Lung (tissue), 12 donors: ENCODE results near the gene ARL16. TPM values are rescaled to one million over a fixed set of nuclear protein-coding genes. Genes with fewer than 3 reads are reported as not detected.

ENCODE experiments used
- ATAC-seq: fragments of 200-7000 bp; cut with Tn5 transposase; one replicate; pipeline ENCODE4 v1.9.1; 2020; ENCODE audit warnings: moderate number of reproducible peaks; ENCODE audit not compliant: insufficient read depth, low FRiP score
- DNase-seq, 3 donors: peaks; one replicate each; pipeline ENCODE4 v3.0.0-alpha.2; 2013 to 2017
- H3K27ac ChIP-seq, 2 donors: one replicate each; pipeline ENCODE4 v1.5.1; 2013; ENCODE audit warnings: mild to moderate bottlenecking in 2 of 2, moderate library complexity in 2 of 2, control low read depth in 1 of 2, inconsistent platforms in 1 of 2, low read depth in 1 of 2, low read length in 1 of 2
- H3K27me3 ChIP-seq, 3 donors: one replicate each; pipeline ENCODE4 v1.5.1; 2013; ENCODE audit warnings: low read length in 2 of 3; ENCODE audit not compliant: control insufficient read depth in 3 of 3, insufficient read depth in 3 of 3
- H3K36me3 ChIP-seq, 4 donors: one replicate each; pipeline ENCODE4 v1.5.1; 2013; ENCODE audit warnings: low read length in 4 of 4, mild to moderate bottlenecking in 1 of 4, moderate library complexity in 1 of 4; ENCODE audit not compliant: control insufficient read depth in 4 of 4, insufficient read depth in 4 of 4
- H3K4me1 ChIP-seq, 5 donors: one replicate each; pipeline ENCODE4 v1.5.1; 2013; ENCODE audit warnings: low read length in 5 of 5, mild to moderate bottlenecking in 2 of 5, moderate library complexity in 1 of 5; ENCODE audit not compliant: control insufficient read depth in 5 of 5, insufficient read depth in 5 of 5
- H3K4me3 ChIP-seq: one replicate; pipeline ENCODE4 v1.5.1; 2013; ENCODE audit warnings: mild to moderate bottlenecking, control low read depth, moderate library complexity
- H3K9ac ChIP-seq, 2 donors: one replicate each; pipeline ENCODE4 v1.5.1; 2013; ENCODE audit warnings: low read length in 2 of 2, control low read depth in 1 of 2; ENCODE audit not compliant: insufficient read depth in 1 of 2
- H3K9me3 ChIP-seq, 4 donors: one replicate each; pipeline ENCODE4 v1.5.1; 2013; ENCODE audit warnings: low read length in 3 of 4, mild to moderate bottlenecking in 1 of 4, moderate library complexity in 1 of 4; ENCODE audit not compliant: control insufficient read depth in 4 of 4, insufficient read depth in 3 of 4
- WGBS, 2 donors: extraction: QIAGEN DNeasy Blood & Tissue Kit; methylation state at CpG; one replicate each; pipeline ENCODE4 v1.1.7; 2013; 5-methylcytosine and 5-hydroxymethylcytosine counted together
- polyA plus RNA-seq, 2 donors: library from polyadenylated mRNA; stranded (reverse); fragments of 200-250 nt; gene quantifications; one replicate each; pipeline ENCODE4 v1.2.1, GENCODE V29; 2013
- total RNA-seq, 2 donors: library from RNA; depleted of rRNA in 1 of 2; stranded (reverse); fragments of >200 nt in 1 of 2; gene quantifications; one replicate each; pipeline ENCODE4 v1.2.1, GENCODE V29; 2014 to 2021
- TF ChIP-seq, protein P1 (sequence below): IDR thresholded peaks from 2 replicates; pipeline ENCODE4 v1.5.1; 2012; ENCODE audit warnings: mild to moderate bottlenecking; ENCODE audit errors: control extremely low read depth, extremely low read depth
- donor health status: control.
- donor health status: control.
- donor health status: Bipolar disorder and iron deficiency.
- donor health status: healthy.
- donor health status: DM: yes; HTN: yes; CAD: no.

The ARL16 gene
- total and polyA plus RNA-seq, 4 donors = 27.4 to 59.5 (median 29.8) TPM

DNA sequence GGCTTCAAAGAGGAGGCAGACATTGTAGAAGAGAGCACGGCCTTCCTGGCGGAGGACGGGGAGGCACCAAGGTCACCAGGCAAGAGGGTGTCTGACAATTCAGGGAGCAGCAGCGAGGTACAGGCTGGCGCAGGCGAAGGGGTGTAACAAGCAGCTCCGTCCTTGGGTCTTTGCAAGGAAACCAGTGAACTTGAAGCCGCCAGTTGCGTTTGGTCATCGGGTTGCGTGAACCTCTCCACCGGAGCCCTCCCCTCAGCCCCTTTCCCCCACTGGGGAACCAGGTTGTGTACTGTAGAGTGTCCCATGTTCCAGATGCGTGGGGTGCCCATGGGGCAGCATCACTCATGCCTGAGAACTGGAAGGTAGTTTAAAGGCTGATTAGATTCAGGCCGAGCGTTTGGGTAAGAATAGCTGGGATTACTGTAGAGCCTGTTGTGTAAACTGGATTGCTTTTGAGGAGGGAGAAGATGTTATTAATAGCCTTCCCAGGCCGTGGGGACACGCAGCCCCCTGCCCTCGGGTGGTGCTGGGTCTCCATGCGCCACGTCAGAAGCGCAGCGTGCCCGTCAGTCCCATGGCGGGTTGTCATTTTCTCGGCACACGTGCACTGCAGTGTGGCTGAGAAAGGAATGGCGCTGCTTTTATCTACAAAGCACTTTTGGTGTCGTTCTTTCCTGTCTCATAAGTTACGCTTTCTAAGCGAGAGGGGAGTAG is 22.1 kb upstream of the ARL16 start:
- TF ChIP-seq, protein P1, sequence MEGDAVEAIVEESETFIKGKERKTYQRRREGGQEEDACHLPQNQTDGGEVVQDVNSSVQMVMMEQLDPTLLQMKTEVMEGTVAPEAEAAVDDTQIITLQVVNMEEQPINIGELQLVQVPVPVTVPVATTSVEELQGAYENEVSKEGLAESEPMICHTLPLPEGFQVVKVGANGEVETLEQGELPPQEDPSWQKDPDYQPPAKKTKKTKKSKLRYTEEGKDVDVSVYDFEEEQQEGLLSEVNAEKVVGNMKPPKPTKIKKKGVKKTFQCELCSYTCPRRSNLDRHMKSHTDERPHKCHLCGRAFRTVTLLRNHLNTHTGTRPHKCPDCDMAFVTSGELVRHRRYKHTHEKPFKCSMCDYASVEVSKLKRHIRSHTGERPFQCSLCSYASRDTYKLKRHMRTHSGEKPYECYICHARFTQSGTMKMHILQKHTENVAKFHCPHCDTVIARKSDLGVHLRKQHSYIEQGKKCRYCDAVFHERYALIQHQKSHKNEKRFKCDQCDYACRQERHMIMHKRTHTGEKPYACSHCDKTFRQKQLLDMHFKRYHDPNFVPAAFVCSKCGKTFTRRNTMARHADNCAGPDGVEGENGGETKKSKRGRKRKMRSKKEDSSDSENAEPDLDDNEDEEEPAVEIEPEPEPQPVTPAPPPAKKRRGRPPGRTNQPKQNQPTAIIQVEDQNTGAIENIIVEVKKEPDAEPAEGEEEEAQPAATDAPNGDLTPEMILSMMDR = no peak
- H3K9me3 ChIP-seq = no peaks in the 10 kb centered on the region
- 93 to 95% methylated on average over 30 of the region's 30 CpGs for WGBS, 2 donors
- peaks cover 0 to 32% (median 15%) of the 10 kb centered on the region in 5 donors for H3K4me1 ChIP-seq
- no peak overlapping the region for H3K4me3 ChIP-seq
- no peak for DNase-seq
- ATAC-seq = no peak
- H3K27ac ChIP-seq = no peak overlapping the region
- no peak overlapping the region for H3K9ac ChIP-seq
- peaks cover 0 to 3% (median 2%) of the 10 kb centered on the region in 3 donors for H3K27me3 ChIP-seq
- H3K36me3 ChIP-seq = peaks cover 0 to 29% (median 5%) of the 10 kb centered on the region in 4 donors

DNA sequence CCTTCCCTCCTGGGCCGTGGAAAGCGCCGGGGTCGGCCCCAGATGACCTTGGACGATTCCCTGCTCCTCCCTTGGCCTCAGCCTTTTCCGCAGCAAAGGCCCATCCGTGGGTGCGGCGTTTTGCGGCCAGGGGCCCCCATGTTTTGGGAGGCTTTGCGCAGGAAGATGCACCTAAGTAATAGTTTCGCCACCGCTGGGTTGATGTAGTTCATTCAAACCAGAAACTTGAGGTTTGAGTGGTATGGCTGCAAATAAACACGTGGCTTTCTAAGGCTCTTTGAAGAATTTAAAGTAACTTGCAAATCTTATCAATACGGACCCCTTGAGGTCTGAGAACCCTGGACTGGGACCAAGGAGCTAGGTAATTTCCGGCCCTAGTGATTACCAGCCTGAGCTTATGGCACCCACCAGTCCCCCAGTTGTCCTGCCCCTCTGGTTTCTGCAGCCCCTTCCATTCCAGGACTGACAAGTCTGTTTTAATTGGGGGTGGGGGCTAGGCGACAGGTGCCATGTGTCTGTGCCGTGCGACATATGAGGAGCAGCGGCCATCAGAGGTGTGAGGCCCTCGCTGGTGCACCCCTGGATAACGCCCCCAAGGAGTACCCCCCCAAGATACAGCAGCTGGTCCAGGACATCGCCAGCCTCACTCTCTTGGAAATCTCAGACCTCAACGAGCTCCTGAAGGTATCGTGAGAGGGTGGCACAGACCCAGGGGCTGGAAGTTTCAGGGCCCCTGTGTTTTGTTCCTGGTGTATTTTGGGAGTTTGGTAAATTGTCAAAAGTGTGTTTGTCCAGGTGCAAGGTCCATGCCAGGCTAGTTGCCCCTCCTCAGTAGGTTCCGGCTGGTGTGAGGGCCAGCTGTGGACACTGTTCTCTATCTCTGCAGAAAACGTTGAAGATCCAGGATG is 20.4 kb upstream of the ARL16 start:
- Histone ChIP-seq H3K4me3 (peak overlapping the region; percentile 67), H3K9me3 (no peaks in the 10 kb centered on the region), H3K4me1 (peaks cover 0 to 29% (median 10%) of the 10 kb centered on the region in 5 donors), H3K27me3 (no peaks in the 10 kb centered on the region), H3K9ac (peak overlapping the region; percentile 42 to 63), H3K27ac (peak overlapping the region; percentile 92 to 96), H3K36me3 (peaks cover 0 to 39% (median 8%) of the 10 kb centered on the region in 4 donors)
- no peak for ATAC-seq
- TF ChIP-seq, protein P1 = no peak
- 28 to 42% methylated on average over 22 to 27 of the region's 27 CpGs for WGBS, 2 donors
- no peak for DNase-seq

DNA sequence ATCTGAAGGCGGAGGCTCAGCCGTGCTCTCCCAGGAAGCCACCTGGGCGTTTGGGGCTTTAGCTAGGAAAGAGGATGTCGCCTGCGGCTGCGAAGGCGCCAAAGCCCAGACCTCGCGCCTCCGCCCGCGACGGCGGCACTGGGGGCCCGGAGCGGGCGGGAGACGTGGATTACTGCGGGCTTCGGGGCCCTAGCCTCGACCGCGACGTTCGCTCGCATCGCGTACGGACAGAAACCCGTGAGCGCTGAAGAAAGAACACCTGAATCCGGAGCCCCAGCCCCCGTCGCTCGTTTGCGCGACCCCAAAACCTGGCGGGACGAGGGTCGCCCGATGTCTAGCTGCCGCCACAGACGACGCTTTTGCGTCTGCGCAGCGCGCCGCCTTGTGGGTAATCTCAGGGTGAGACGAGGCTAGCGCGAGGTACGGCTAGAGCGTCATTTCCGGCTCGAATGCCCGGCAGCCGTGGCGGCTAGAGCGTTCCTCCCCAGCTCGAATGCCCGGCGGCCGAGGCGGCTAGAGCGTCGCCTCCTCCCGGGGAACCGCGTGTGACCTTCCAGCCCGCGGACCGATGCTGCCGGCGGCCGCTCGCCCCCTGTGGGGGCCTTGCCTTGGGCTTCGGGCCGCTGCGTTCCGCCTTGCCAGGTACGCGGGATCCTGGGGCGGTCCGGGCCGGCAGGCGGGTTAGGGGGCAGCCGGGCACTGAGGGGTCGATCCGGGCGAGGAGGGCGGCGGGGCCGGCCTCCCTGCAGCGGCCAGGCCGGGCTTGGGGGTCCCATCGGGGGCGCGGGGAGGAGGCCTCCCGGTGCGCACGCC is 19.5 kb upstream of the ARL16 start, which contains the start of gene MRPL12:
TSS of gene MRPL12 (plus strand) at position 434 of the 813 bp plus-strand sequence. CDS start at position 569, 135 bp downstream.
- H3K27me3 ChIP-seq = no peaks in the 10 kb centered on the region
- H3K9ac ChIP-seq = peak within 1 kb of the TSS; percentile 76 to 87
- peak within 1 kb of the TSS; percentile 67 for H3K4me3 ChIP-seq
- no peaks in the 10 kb centered on the region for H3K9me3 ChIP-seq
- H3K36me3 ChIP-seq = peaks cover 0 to 43% (median 10%) of the 10 kb centered on the region in 4 donors
- 1% methylated on average over 89 to 102 of the region's 102 CpGs for WGBS, 2 donors
- DNase-seq = peak; percentile 93 to 98 (median 94)
- H3K27ac ChIP-seq = peak within 1 kb of the TSS; percentile 92 to 96
- peak; percentile 92 for ATAC-seq
- peaks cover 0 to 29% (median 10%) of the 10 kb centered on the region in 5 donors for H3K4me1 ChIP-seq
- TF ChIP-seq, protein P1 = peak; percentile 16
